Keratinocyte (primary cell): ENCODE data around the gene TREH.

ENCODE experiments used
- CTCF ChIP-seq, 3 experiments: IDR thresholded peaks in 1 of 3; conservative IDR thresholded peaks in 1 of 3; optimal IDR thresholded peaks in 1 of 3; 2 replicates in 2 of 3; 3 replicates in 1 of 3; pipeline versions ENCODE3 to v1.5.1; 2011; ENCODE audit warnings: low read length in 3 of 3, mild to moderate bottlenecking in 3 of 3, moderate library complexity in 2 of 3, control low read depth in 1 of 3, inconsistent platforms in 1 of 3; ENCODE audit not compliant: insufficient read depth in 2 of 3; ENCODE audit errors: extremely low read depth in 1 of 3
- EZH2 ChIP-seq: IDR thresholded peaks from one replicate; pipeline ENCODE4 v1.6.1; 2012; ENCODE audit warnings: inconsistent platforms, mild to moderate bottlenecking, low read length, moderate library complexity

GRCh38 chr11:118636569-118637290, 42.7 kb downstream of the TREH start:
- TF ChIP-seq CTCF (optimal IDR thresholded peaks at IDR 0.05 in 1 of 3, IDR thresholded peaks at IDR 0.05 in 1 of 3, conservative IDR thresholded peaks at IDR 0.05 in 1 of 3; ENCODE audit: extremely low read depth in 1 of 3, insufficient read depth in 2 of 3, low read length in 3 of 3) (no peak), EZH2 (no peak)
